NCI-H146 treated with DMSO at 0.1 percent for 48 hours (cell line): ENCODE results near the gene TALDO1.

ENCODE experiments used
- DNase-seq: peaks from one replicate; lab custom pipeline; 2025; ENCODE audit not compliant: unreplicated experiment; lab: John Stamatoyannopoulos, UW

Gene TALDO1

GRCh38 chr11:798093-798713 lies 50.9 kb downstream of the TALDO1 start, which contains the start of gene SLC25A22:
Gene SLC25A22, minus strand, starts transcription at chr11:798281. Its CDS starts 3,275 bp downstream, at chr11:795006.
- peak; percentile 57 for DNase-seq

DNA sequence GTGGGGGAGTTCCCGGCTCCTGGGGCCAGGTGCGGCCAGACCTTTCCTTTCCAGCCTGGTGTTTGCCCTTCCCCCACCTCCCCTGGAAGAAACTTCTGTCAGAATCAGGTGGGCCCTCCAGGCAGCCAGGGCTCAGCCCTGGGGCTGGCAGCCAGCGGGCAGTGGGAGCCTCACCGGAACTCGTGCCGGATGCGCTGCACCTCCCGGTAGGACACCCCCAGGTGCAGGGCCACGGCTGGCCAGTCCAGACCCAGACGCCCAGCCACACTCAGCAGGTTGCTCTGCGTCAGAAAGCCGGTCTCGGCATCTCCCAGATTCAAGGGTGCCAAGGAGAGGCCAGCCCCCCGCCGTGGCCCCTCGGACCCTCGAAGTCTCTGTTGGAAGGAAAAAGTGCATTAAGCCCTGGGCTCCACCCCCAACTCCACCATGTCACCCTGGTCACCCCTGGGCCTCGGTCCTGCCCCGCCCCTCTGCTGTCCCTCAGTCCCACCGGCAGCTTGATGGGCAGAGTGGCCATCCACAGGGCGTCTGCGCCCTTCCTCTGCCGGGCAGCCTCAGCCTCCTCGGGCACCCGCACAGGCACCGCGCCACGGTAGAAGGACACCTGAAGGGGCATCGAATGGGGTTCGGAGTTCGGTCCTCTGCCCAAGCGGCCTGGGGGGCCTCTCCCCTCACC lies 52.5 kb downstream of the TALDO1 start:
- DNase-seq: no peak

DNA sequence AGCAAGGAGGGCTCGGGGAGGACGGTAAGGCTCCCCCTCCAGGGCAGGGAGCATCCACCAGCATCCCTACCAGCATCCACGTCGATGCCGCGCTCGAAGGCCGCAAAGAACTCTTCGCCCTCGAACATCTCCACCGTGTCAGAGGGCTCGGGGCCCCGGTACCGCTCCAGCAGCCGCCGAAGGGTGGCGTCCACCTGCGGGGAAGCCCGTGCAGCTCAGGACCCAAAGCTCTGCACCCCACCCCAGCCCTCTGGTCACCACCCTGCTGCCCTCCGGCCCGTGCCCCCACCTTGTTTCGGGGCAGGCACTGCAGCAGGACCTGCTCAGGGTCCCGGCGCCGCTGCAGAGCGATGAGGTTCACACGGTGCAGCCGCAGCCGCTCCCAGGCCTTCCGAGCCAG lies 53.2 kb downstream of the TALDO1 start:
- no peak for DNase-seq

- no peak for DNase-seq
Observed at GRCh38 chr11:801097-801780, 54.0 kb downstream of the TALDO1 start.

DNA sequence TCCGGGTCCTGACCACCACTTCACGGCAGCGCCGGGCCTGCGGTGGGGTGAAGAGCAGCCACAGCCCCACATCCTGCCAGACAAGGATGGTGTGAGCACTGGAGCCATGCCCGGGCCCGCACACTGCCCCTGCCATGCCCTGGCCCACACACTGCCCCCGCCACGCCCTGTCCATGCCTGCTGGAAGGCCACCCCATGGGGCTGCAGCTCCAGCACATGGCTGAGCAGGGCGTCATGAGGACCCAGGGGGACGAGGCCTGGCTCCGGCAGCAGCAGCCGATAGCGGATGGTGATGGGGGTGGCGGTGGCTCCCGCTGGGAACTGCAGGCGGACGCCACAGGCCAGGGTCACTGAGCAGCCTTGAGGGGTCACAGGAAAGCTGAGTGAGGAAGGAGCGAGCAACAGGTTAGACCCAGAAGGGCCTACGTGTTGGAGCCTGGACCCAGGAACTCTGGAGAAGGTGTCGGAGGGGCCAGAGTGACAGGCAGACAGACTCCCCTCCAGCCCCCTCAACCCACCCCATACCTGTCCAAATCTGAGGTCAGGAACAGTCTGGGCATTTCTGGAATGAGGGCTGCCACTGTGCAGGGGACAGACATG lies 54.9 kb downstream of the TALDO1 start:
- no peak for DNase-seq

GRCh38 chr11:802693-803466 lies 55.6 kb downstream of the TALDO1 start:
- DNase-seq: no peak

DNA sequence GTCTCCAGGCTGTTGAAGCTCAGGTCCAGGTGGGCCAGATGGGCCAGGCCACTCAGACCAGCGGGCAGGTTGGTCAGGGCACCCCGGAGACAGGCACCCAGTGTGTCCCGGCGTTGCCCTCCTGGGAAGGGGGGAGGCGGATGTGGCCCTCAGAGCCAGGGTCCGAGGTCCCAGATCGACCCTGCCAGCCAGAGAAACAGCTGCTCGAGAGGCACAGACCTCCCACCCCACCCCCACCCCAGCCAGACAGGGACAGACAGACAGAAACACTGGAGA lies 56.1 kb downstream of the TALDO1 start:
- no peak for DNase-seq

- peak; percentile 67 for DNase-seq
Observed at GRCh38 chr11:803770-804598, 56.7 kb downstream of the TALDO1 start.

DNA sequence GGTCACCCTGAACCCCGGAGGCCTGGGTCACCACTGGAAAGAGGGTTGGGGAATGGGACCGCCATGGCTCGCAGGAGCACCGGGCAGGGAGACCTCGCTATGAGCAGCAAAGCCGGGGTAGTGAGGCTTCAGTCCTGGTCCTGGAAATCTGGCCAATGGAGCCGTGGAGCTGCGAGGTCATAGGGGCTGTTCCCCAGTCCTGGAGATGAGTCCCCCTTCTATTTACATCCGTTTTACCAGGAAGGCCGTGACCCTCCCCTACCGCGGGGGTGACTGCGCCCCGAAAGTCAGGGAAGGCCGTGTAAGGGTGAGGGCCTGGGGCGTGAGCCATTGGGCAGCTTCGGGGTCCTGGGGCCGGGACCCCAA lies 57.3 kb downstream of the TALDO1 start:
- no peak for DNase-seq

DNA sequence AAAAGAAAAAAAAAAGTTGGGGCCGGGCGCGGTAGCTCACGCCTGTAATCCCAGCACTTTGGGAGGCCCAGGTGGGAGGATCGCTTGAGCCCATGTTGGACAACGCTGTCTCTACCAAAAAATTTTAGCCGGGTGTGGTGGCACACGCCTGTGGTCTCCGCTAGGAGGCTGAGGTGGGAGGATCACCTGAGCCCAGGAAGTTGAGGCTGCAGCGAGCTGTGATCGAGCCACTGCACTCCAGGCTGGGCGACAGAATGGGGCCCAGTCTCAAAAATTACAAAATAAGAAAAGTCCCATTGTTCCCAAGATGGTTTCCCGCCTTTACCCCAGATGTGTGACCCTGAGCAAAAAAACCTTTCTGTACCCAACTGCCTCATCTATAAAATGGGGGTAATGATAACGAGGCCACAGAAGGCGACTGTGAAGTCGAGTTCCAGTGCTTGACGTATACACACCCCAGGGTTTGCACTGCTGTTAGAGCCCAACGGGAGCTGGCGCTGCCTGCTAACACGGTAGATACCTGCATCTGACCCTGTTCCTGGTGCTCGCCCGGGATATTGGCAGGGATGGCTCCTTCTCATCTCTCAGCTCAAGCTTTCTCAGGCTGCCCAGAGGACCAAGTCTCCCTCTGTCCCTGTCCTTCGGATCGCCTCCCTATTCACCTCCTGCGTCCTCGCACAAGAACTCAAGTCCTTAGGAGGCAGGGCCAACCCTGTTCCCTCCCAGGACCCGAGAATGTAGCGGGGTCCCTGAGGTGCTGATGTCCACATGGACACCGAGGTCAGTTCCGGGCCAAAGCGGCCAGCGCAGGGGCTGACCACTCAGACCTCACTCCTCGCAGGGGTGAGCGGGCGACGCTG lies 61.4 kb downstream of the TALDO1 start:
- DNase-seq: no peak

- DNase-seq: peak; percentile 94
Observed at GRCh38 chr11:809287-810039, 62.2 kb downstream of the TALDO1 start, which contains the start of gene RPLP2. Gene RPLP2, plus strand, starts transcription at chr11:809967. Its CDS starts 268 bp downstream, at chr11:810235.

GRCh38 chr11:810040-810567 lies 62.8 kb downstream of the TALDO1 start:
- DNase-seq: no peak

DNA sequence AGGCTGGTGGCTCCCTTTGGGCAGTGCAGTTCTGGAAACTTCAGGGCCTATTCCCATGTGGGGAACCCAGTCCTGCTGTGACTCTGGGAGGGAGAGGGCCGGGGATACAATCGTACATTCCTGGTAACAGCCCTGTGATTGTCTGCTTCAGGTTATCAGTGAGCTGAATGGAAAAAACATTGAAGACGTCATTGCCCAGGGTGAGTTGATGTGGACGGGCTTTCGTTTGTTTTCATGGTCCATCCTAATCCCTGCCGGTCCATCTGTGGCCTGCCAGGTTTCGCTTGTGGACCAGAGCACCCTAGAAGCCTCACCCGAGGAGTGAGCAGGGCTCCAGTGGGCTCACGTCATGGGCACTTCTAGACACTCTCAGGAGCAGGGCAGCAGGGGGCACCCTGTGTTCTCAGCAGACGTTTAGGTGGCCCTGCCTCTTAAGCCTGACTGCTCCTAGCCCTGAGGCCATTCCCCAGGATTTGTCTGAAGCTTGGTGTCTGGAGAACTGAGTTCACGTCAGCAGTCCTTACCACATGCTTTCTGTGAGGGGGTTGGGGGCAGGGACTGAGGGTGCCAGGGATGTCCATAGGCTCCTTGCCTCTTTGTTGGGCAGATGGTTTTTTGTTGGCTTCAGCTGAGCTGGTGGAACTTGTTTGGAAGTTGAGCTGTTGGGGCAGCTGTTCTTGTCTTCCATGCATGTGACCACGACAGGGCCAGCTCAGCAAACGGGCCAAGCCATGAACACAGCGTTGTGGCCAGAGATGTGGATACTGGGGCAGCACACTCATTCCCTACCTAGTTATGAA lies 64.4 kb downstream of the TALDO1 start:
- DNase-seq: no peak

- DNase-seq: no peak
Observed at GRCh38 chr11:812390-812789, 65.1 kb downstream of the TALDO1 start.

- DNase-seq: no peak
Observed at GRCh38 chr11:813072-813455, 65.8 kb downstream of the TALDO1 start.

DNA sequence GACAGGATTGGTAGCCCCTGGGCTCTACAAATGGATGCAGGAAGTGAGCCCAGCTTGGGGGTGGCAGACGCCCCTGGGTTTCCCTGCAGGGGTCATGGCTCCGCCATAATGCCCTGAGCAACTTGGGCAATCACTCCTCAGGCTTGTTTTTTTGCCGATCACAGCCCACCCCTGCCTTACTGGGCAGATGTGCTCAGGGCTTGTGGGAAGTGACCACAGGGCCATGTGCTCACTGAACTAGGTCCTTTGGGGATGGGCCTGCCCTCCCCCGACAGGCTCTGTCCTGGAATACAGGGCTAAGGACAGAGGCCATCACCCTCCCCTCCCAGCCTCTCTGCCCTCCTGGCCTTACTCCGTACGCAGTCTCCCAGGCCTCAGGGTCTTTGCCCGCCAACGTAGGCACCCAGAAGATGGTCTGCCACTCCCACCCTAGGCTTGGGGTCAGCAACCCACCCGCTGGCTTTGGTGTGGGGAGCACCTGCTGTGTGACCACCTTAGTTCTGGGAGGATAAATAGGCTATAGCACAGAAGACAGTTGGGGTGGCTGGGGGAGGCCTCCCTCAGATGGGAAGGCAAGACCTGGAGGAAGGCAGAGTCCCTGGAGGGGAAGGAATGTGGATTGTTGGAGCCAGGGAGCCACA lies 66.3 kb downstream of the TALDO1 start:
- DNase-seq: no peak
